Midbrain (tissue), 1 donor: Measurements from ENCODE around the gene IFI44.
A peak's percentile ranks its signal among the peaks of the same experiment; 100 is the strongest.

Experiments used
- DNase-seq: peaks from one replicate; lab custom pipeline; 2025; lab: John Stamatoyannopoulos, UW

IFI44 gene

DNA sequence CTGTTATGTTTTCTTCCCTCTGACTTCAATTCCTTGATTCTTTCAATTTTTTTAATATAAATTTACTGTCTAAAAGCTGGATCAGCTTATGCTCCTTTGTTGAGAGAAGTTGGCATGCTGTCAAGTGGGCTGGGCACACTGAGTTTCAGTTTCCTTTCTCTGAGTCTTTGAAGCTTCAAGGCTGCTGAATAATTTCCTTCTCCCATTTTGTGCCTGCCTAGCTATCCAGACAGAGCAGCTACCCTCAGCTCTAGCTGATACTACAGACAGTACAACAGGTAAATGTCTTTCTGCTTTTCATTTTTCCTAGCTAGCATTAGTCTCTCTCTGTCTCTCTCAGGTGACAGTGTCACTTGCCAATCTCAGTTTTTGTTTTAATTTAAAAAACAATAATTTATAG lies at the start of gene IFI44:
IFI44 (plus strand) TSS at position 204 of the 400 bp plus-strand sequence. CDS start 365 bp downstream, outside the sequence.
- DNase-seq: peak; percentile 82

- no peak for DNase-seq
These were observed 48.6 kb upstream of the IFI44 start for GRCh38 chr1:78601068-78601467.

DNA sequence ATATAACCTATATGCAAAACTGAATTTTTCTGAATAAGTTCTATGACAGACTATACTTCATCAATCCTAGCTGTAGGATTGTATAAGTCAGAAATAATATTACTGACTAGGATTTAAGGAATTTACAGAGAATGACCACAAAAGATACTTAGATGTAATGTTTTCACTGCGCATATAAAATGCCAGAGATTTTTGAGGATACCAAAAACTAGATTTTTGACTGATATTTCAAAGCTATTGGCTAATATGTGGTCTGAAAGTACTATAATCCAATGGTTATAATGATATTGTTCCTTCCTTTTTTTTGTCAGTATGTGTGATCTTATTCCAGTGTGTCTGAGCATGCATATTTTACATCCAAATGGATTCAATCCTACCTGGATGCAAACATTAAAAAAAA lies 46.4 kb upstream of the IFI44 start:
- DNase-seq: no peak

- no peak for DNase-seq
These were observed 45.0 kb upstream of the IFI44 start for GRCh38 chr1:78604643-78605042.

- DNase-seq: no peak
These were observed 43.4 kb upstream of the IFI44 start for GRCh38 chr1:78606274-78606673.

- DNase-seq: peak; percentile 23
These were observed 42.2 kb upstream of the IFI44 start for GRCh38 chr1:78607334-78607927.

- no peak for DNase-seq
These were observed 41.7 kb upstream of the IFI44 start for GRCh38 chr1:78607944-78608343.

DNA sequence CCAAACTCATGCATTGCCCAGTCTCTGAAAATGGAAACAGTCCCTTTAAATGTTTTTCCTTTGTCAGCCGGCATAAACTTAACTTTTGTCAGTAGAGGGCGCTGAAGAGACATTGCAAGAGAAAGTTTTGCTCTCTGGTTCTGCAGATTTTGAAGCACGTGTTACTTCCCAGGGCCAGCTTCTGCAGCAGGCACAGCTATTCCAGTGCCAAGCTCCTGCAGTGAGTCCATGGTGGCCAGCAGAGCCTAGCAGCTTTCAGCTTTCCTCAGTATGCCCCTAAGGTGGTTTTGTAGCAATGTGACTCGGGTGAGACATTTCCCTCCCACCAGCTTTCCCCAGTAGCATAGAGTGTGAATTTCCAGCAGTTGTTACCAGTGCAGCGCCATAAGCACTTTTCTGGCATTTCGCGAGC lies 32.0 kb upstream of the IFI44 start:
- peak; percentile 94 for DNase-seq

DNA sequence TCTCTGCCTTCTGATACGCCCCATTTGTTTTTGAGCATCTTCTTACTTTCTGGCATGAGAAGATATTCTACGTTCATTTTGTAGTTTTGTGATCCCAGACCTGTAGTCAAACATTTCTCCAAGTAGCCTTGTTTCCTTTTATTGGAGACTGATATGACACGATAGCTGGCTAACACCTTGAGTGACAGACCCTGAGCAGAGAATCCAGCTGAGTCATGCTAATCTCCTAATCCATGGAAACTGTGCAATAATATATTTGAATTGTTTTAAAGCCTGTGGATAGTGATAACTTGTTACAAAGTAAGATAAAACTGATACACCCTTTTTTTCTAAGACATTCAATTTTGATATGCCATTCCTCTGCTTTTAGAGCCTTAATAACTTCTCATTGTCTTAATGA lies 30.6 kb upstream of the IFI44 start:
- DNase-seq: no peak

DNA sequence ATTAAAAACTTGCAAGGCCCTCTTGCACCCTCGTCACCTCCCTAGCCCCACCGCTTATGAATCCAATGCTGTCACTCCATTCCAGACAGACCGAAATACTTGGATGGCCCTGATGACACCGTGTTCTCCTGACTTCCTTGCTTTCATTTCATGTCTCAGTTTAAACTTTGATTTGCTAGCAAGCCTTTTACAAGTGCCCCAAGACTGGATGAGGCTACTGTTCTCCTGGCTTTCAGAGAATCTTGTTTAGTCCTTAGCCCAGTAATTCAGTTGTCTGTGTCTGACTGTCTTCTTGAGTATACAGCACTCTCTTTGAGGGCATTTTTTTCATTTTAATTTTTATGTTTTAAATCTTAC lies 30.2 kb upstream of the IFI44 start:
- DNase-seq: peak; percentile 50

GRCh38 chr1:78619803-78620579 lies 29.6 kb upstream of the IFI44 start, which contains the start of gene IFI44L:
IFI44L (plus strand) TSS chr1:78620448; CDS start chr1:78627916, 7,468 bp downstream.
- peak; percentile 50 for DNase-seq

- no peak for DNase-seq
These were observed 29.0 kb upstream of the IFI44 start for GRCh38 chr1:78620666-78621065.

GRCh38 chr1:78622548-78622947 lies 27.1 kb upstream of the IFI44 start:
- DNase-seq: no peak

GRCh38 chr1:78624035-78624434 lies 25.6 kb upstream of the IFI44 start:
- DNase-seq: no peak

DNA sequence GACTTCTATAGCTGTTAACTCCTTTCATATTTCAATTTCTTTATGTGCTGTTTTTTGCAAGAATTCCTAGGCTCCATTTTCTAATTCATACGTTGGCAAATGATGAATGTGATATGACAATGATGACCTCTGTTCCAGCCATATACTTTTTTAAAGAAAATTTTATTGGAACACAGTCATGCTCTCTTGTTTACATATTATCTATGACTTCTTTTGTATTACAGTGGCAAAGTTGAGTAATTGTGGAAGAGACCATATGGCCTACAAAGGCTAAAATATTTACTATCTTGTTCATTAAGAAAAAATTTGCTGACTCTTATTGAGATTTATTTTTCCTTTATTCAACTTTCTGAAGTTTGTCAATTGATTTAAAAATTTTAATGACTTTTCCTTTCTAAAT lies 22.3 kb upstream of the IFI44 start:
- DNase-seq: no peak

GRCh38 chr1:78630600-78630999 lies 19.0 kb upstream of the IFI44 start:
- DNase-seq: no peak

GRCh38 chr1:78633209-78633608 lies 16.4 kb upstream of the IFI44 start:
- no peak for DNase-seq

DNA sequence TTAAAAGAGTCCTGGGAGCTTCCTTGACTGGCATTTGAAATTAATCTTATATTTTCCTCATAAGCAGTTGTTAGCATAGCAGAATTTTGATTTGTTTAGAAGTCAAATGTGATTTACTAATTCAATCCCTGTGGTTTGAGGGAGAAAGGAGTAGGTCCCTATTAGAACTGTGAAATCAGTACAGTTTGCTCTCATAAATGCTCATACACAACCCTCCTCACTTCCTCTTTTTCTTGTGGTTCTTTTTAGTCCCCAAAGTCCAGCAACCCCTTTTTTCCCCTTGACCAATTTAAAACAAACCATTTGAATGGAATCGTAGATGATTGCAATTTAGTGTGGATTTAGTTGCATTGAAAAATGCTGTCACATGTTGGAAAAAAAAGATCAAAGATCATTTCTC lies 9.2 kb upstream of the IFI44 start:
- DNase-seq: no peak

DNA sequence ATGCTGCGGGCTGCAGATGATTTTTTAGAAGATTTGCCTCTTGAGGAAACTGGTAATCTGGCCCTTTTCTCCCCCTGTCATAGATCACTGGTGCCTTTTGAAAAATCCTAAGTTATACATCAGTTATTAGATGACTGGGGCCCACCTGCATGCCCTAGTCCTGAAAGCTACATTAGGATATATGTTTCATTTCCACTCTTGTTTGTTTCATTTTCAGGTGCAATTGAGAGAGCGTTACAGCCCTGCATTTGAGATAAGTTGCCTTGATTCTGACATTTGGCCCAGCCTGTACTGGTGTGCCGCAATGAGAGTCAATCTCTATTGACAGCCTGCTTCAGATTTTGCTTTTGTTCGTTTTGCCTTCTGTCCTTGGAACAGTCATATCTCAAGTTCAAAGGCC lies 8.1 kb upstream of the IFI44 start:
- DNase-seq: no peak

DNA sequence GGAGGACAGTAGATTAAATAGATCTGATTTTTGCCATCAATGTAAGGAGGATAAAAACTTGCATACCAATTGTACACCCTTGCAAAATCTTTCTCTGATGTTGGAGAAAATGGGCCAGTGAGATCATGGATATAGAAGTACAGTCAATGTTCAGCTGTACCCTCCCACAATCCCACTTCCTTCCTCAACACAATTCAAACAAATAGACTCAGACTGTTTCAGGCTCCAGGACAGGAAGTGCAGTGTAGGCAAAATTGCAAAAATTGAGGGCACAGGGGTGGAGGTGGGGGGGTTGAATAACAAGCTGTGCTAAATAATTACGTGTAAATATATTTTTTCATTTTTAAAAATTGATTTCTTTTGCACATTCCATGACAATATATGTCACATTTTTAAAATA lies 3.9 kb upstream of the IFI44 start:
- no peak for DNase-seq

DNA sequence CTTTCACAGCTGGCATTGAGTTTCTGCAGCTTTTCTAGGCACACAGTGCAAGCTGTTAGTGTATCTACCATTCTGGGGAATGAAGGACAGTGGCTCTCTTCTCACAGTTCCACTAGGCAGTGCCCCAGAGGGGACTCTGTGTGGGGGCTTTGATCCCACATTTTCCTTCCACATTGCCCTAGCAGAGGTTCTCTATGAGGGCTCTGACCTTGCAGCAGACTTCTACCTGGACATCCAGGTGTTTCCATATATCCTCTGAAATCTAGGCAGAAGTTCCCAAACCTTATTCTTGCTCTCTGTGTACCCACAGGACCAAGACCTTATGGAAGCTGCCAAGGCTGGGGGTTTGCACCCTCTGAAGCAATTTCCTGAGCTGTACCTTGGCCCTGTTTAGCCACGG lies 2.4 kb upstream of the IFI44 start:
- DNase-seq: no peak

- no peak for DNase-seq
These were observed 556 bp downstream of the IFI44 start for GRCh38 chr1:78650114-78650660.

- DNase-seq: no peak
These were observed 1.6 kb downstream of the IFI44 start for GRCh38 chr1:78651241-78651640.
